Endometrium (tissue), 2 donors: ENCODE data around the gene HOXD13.

ENCODE experiments used
- FAIRE-seq: peaks from 2 replicates; lab custom pipeline; 2012; peaks lifted over from hg19 to GRCh38; lab: Jason Lieb, UNC
- donor health status: control.
- donor health status: control.

HOXD13 gene

GRCh38 chr2:176095421-176095820 lies 2.9 kb downstream of the HOXD13 start:
- FAIRE-seq = no peak

- FAIRE-seq = no peak
Measured at GRCh38 chr2:176096243-176096985, 3.9 kb downstream of the HOXD13 start.

- FAIRE-seq = no peak
Measured at GRCh38 chr2:176096986-176097819, 4.7 kb downstream of the HOXD13 start.

- no peak for FAIRE-seq
Measured at GRCh38 chr2:176097820-176098365, 5.4 kb downstream of the HOXD13 start.

GRCh38 chr2:176098366-176099158 lies 6.0 kb downstream of the HOXD13 start:
- FAIRE-seq = no peak

- FAIRE-seq = no peak
Measured at GRCh38 chr2:176099159-176099727, 6.7 kb downstream of the HOXD13 start.

- FAIRE-seq = no peak
Measured at GRCh38 chr2:176099728-176100546, 7.4 kb downstream of the HOXD13 start, which contains the start of gene HOXD12. Gene HOXD12 (plus strand): TSS chr2:176099795. CDS start chr2:176099802, 7 bp downstream.

- no peak for FAIRE-seq
Measured at GRCh38 chr2:176100547-176101140, 8.1 kb downstream of the HOXD13 start.

- FAIRE-seq = no peak
Measured at GRCh38 chr2:176101216-176101830, 8.8 kb downstream of the HOXD13 start.

GRCh38 chr2:176101842-176102241 lies 9.3 kb downstream of the HOXD13 start:
- FAIRE-seq = no peak

GRCh38 chr2:176102309-176102866 lies 9.9 kb downstream of the HOXD13 start:
- no peak for FAIRE-seq

- FAIRE-seq = no peak
Measured at GRCh38 chr2:176103194-176103593, 10.7 kb downstream of the HOXD13 start.

- peak; percentile 43 for FAIRE-seq
Measured at GRCh38 chr2:176103742-176104315, 11.3 kb downstream of the HOXD13 start.

GRCh38 chr2:176104316-176105077 lies 12.0 kb downstream of the HOXD13 start:
- no peak for FAIRE-seq

- no peak for FAIRE-seq
Measured at GRCh38 chr2:176105078-176105729, 12.7 kb downstream of the HOXD13 start.

GRCh38 chr2:176105730-176106580 lies 13.4 kb downstream of the HOXD13 start:
- no peak for FAIRE-seq
